Stimulated activated CD8-positive, alpha-beta memory T cell treated with anti-CD3 and anti-CD28 coated beads, Interleukin-15, amount 100 ng/mL, for 1 hour (primary cell): ENCODE measurements around the gene COX4I1.

Experiments used
- DNase-seq: peaks from one replicate; pipeline ENCODE4 v3.0.0-alpha.2; 2020; ENCODE audit warnings: low read depth

The COX4I1 gene

GRCh38 chr16:85799497-85800320 is at the start of gene COX4I1, which contains the start of gene EMC8:
TSS of gene COX4I1 (plus strand) at chr16:85799695. CDS start at chr16:85801206, 1,511 bp downstream.
TSS of gene EMC8 (minus strand) at chr16:85799544. CDS start at chr16:85799295, 249 bp downstream.
- DNase-seq: peak; percentile 85

GRCh38 chr16:85749771-85750145 is 49.7 kb upstream of the COX4I1 start:
- no peak for DNase-seq

GRCh38 chr16:85750146-85750826 is 49.2 kb upstream of the COX4I1 start:
- DNase-seq: no peak

GRCh38 chr16:85750827-85751697 is 48.4 kb upstream of the COX4I1 start, which contains the start of gene C16orf74:
TSS of gene C16orf74 (minus strand) at chr16:85751096. CDS start at chr16:85735217, 15,879 bp downstream.
- no peak for DNase-seq

- DNase-seq: no peak
Observed at GRCh38 chr16:85751698-85752501, 47.6 kb upstream of the COX4I1 start.

GRCh38 chr16:85752511-85753420 is 46.7 kb upstream of the COX4I1 start:
- DNase-seq: no peak

- DNase-seq: no peak
Observed at GRCh38 chr16:85753559-85753958, 45.9 kb upstream of the COX4I1 start.

- DNase-seq: no peak
Observed at GRCh38 chr16:85753976-85754375, 45.5 kb upstream of the COX4I1 start.

GRCh38 chr16:85754413-85754812 is 45.1 kb upstream of the COX4I1 start:
- no peak for DNase-seq

- no peak for DNase-seq
Observed at GRCh38 chr16:85755929-85756768, 43.3 kb upstream of the COX4I1 start.

- no peak for DNase-seq
Observed at GRCh38 chr16:85757341-85757822, 42.1 kb upstream of the COX4I1 start.

GRCh38 chr16:85759136-85759535 is 40.4 kb upstream of the COX4I1 start:
- no peak for DNase-seq

- DNase-seq: no peak
Observed at GRCh38 chr16:85759631-85760419, 39.7 kb upstream of the COX4I1 start.

GRCh38 chr16:85761861-85762260 is 37.6 kb upstream of the COX4I1 start:
- no peak for DNase-seq

- DNase-seq: no peak
Observed at GRCh38 chr16:85762970-85763369, 36.5 kb upstream of the COX4I1 start.

GRCh38 chr16:85763616-85764015 is 35.9 kb upstream of the COX4I1 start:
- no peak for DNase-seq

- DNase-seq: no peak
Observed at GRCh38 chr16:85765211-85765610, 34.3 kb upstream of the COX4I1 start.

GRCh38 chr16:85765767-85766166 is 33.7 kb upstream of the COX4I1 start:
- DNase-seq: no peak
